Activated naive CD4-positive, alpha-beta T cell treated with anti-CD3 and anti-CD28 coated beads, Interleukin-2, amount 10 ng/mL, durations not matched to agents 5 hours and 36 hours (primary cell): Measurements from ENCODE around the gene ZNF678. TPM values are rescaled to one million over a fixed set of nuclear protein-coding genes. Genes with fewer than 3 reads are reported as not detected.

Source experiments
- total RNA-seq, 2 experiments: library from RNA; stranded (reverse); gene quantifications; one replicate each; pipeline ENCODE4 v1.2.3, GENCODE V29; 2021

The ZNF678 gene
- 1 to 10 TPM; 3.8 to 4.7 TPM for total RNA-seq

GRCh38 chr1:227563324-227564201, at the start of gene ZNF678:
ZNF678 (plus strand) TSS chr1:227563556; CDS start chr1:227650992, 87,436 bp downstream.

Other genes starting within 250 kb of the ZNF678 start
- gene CDC42BPA, start 245.1 kb upstream of the ZNF678 start, total RNA-seq, result under 1 TPM; 0.55 to 0.58 TPM
- 10 to 100 TPM; 17.6 to 18.2 TPM for gene JMJD4, start 171.7 kb downstream of the ZNF678 start, total RNA-seq
- 10 to 100 TPM; 30.2 to 31.1 TPM for gene SNAP47, start 171.9 kb downstream of the ZNF678 start, total RNA-seq